KOPT-K1 (cell line): Measurements from ENCODE around the gene CLASP1.

Source experiments
- H3K27ac ChIP-seq: fragments of 200-600 bp; sonication (generic); 2 replicates; pipeline ENCODE4 v1.5.1; 2016; ENCODE audit warnings: antibody characterized with exemption, mild to moderate bottlenecking, low read depth, low read length; ENCODE audit not compliant: poor library complexity, severe bottlenecking
- H3K36me3 ChIP-seq: fragments of 200-600 bp; sonication (generic); 2 replicates; pipeline ENCODE4 v1.5.1; 2017; ENCODE audit warnings: antibody characterized with exemption, mild to moderate bottlenecking, low read length, moderate library complexity; ENCODE audit not compliant: insufficient read depth
- H3K9me3 ChIP-seq: fragments of 200-600 bp; sonication (generic); 2 replicates; pipeline ENCODE4 v1.5.1; 2017; ENCODE audit warnings: antibody characterized with exemption, low read length, mild to moderate bottlenecking; ENCODE audit not compliant: insufficient read depth, poor library complexity, severe bottlenecking

CLASP1 gene

GRCh38 chr2:121295911-121296650, 353.2 kb downstream of the CLASP1 start:
- Histone ChIP-seq H3K9me3 (peaks cover 17% of the 10 kb centered on the region), H3K36me3 (no peaks in the 10 kb centered on the region), H3K27ac (no peak overlapping the region)

GRCh38 chr2:121294881-121295840, 354.1 kb downstream of the CLASP1 start:
- H3K27ac ChIP-seq: no peak overlapping the region
- H3K9me3 ChIP-seq: peaks cover 13% of the 10 kb centered on the region
- H3K36me3 ChIP-seq: no peaks in the 10 kb centered on the region

- peaks cover 13% of the 10 kb centered on the region for H3K9me3 ChIP-seq
- H3K27ac ChIP-seq: no peak overlapping the region
- H3K36me3 ChIP-seq: no peaks in the 10 kb centered on the region
Measured at GRCh38 chr2:121293450-121294325, 355.6 kb downstream of the CLASP1 start.

GRCh38 chr2:121291251-121291580, 358.0 kb downstream of the CLASP1 start:
- peaks cover 9% of the 10 kb centered on the region for H3K9me3 ChIP-seq
- H3K27ac ChIP-seq: no peak overlapping the region
- no peaks in the 10 kb centered on the region for H3K36me3 ChIP-seq

- no peaks in the 10 kb centered on the region for H3K36me3 ChIP-seq
- no peaks in the 10 kb centered on the region for H3K9me3 ChIP-seq
Measured at GRCh38 chr2:121289271-121289670, 360.0 kb downstream of the CLASP1 start.

GRCh38 chr2:121288454-121289231, 360.6 kb downstream of the CLASP1 start:
- Histone ChIP-seq H3K27ac (no peak overlapping the region), H3K36me3 (no peaks in the 10 kb centered on the region), H3K9me3 (no peaks in the 10 kb centered on the region)

More at GRCh38 chr2:121289271-121289670, 360.0 kb downstream of the CLASP1 start:
- no peak overlapping the region for H3K27ac ChIP-seq

GRCh38 chr2:121287956-121288355, 361.3 kb downstream of the CLASP1 start:
- no peaks in the 10 kb centered on the region for H3K36me3 ChIP-seq
- no peaks in the 10 kb centered on the region for H3K9me3 ChIP-seq
- no peak overlapping the region for H3K27ac ChIP-seq
